Inflammatory macrophage treated with lipopolysaccharide for 1 hour (primary cell): ENCODE measurements around the gene SLC25A28.

Experiments
- DNase-seq, 2 donors: peaks; one replicate each; pipeline ENCODE4 v3.0.0-alpha.2; 2020 to 2022

SLC25A28 gene

DNA sequence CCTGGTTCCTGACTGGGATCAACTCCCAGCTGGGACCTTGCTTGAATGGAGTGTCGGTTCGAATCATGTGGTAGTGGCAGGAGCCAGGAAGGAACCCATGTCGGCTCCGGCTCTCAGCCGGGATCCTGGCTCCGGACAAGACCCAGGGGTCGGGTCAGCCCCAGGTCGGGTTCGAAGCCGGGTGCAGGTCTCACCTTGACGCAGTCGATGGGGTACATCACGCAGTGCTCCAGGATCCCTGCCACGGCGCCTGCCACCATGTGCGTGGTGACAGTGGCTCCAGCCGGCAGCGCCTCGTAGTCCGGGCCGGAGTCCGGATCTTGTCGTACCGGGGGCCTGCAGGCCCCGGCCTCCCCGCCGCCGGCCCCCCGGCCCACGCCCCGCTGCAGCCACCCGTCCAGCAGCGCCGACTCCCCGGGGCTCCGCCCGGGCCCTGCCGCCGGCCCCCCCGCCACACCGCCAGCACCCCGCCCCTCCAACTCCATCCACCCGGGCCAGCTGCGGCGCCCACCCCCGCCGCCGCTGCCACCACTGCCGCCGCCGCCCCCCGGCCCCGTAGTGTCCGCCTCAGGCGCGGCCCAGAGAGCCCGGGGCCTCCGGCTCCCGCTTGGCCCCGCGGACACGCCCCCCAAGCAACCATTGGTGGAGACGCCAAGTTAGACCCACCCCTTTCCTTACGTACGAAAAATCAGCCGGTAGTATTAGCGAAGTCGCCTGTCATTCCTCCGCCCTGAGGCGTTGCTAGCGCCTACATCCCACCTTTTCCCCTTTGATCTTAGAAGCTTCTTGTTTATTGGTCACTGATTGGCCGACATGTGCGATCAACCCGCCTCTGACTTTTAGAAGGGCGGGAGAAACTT is at the start of gene SLC25A28:
Gene SLC25A28, minus strand, starts transcription at position 589 of the 860 bp plus-strand sequence. Its CDS starts 104 bp downstream, at position 485.
- peak; percentile 99 to 100 for DNase-seq

- no peak for DNase-seq
Observed at GRCh38 chr10:99667108-99667751, 47.0 kb upstream of the SLC25A28 start.

DNA sequence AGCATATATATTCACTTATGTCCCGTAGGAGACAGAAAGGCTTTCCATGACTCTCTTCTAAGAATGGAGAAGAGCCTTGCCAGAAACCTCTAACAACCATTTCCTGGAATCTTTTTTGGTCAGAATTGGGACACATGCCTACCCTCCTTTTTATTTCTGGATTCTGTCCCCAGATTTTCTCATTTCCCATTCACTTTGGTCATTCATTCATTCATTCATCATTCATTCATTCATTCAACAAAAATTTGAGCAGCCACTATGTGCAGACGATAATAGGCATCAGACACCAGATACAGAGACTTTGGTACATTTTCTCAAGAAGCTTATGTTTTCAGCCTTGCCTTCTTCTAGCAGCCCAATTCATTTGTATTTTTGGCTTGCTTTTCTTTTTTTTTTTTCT is 45.1 kb upstream of the SLC25A28 start:
- DNase-seq, result no peak

DNA sequence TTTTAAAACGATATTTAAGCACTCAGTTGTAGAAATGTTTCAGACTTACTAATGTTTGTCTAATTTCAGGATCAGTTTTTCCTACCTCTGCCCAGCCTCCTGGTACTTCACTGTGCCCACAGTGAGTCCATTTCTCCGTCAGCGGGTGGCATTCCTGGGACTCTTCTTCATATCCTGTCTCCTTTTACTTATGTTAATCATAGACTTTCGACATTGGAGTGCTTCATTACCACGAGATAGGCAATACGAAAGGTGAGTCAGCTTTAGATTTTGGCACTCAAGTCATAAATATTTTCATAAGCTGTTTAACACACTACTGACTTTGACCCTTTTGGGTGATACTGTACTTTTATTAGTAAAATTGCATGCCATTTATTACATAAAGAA is 41.1 kb upstream of the SLC25A28 start:
- DNase-seq, result peak in 1 of 2 donors; percentile 10

- no peak for DNase-seq
Observed at GRCh38 chr10:99660662-99661376, 40.6 kb upstream of the SLC25A28 start.

GRCh38 chr10:99659868-99660366 is 39.7 kb upstream of the SLC25A28 start:
- DNase-seq, result no peak

- DNase-seq, result peak; percentile 94 to 96
Observed at GRCh38 chr10:99659031-99659867, 39.0 kb upstream of the SLC25A28 start, which contains the start of gene ENTPD7. Gene ENTPD7, plus strand, starts transcription at chr10:99659509. Its CDS starts 448 bp downstream, at chr10:99659957.

DNA sequence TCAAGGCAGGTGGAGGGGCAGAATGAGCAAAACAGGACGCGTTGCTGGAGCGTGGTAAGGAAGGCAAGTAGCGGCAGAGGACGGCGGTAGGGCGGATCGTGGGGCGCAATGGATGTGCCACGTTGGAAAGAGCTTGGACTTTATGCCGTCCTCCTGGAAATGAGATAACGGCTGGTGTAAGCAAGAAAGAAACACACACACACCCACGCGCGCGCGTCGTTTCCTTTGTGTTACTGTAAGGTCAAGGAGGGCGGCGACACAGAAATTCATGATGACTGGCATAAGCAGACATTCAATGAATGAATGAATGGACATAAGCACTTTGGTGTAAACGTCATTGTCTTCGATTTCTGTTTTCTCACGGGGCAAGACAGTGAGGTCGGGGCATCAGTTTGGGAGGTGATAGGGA is 38.4 kb upstream of the SLC25A28 start:
- DNase-seq, result peak; percentile 82 to 93

GRCh38 chr10:99656199-99657064 is 36.2 kb upstream of the SLC25A28 start:
- DNase-seq, result peak; percentile 40 to 69

- DNase-seq, result peak; percentile 15 to 51
Observed at GRCh38 chr10:99654390-99655175, 34.3 kb upstream of the SLC25A28 start.

DNA sequence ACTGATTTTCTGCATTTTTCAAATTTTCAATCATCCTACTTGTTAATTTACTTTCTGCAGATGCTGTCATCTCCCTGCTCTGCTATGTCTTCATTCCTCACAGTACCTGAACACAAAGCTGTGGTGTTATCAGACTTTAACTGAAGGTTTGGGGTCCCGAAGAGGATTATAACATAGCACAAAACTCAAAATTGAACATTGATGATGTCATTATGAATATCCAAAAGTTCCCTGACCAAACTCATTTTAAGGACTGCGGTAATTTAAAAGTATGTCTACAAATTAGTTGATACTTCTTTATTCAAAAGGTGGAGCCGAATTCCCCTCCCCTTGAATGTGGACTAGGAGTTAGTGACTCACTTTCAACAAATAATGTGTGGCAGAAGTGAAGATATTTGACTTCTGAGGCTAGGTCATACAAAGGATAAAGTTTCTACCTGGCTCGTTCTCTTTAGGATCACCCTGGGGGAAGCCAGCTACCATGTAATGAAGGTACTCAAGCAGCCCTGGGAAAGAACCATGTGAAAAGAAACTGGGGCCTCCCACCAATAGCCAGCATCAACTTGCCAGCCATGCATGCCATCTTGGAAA is 32.7 kb upstream of the SLC25A28 start:
- no peak for DNase-seq

DNA sequence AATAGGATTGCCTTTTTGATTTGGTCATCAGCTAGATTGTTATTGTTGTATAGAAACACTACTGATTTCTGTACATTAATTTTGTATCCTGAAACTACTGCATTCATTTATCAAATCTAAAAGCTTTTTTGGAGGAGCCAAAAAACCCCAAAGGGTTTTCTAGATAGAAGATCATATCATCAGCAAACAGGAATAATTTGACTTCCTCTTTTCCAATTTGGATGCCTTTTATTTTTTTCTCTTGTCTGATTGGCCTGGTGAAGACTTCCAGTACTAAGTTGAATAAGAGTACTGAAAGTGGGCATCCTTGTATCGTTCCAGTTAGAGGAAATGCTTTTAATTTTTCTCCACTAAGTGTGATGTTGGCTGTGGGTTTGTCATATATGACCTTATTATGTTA is 28.5 kb upstream of the SLC25A28 start:
- DNase-seq, result no peak

GRCh38 chr10:99647601-99648151 is 27.4 kb upstream of the SLC25A28 start:
- no peak for DNase-seq

DNA sequence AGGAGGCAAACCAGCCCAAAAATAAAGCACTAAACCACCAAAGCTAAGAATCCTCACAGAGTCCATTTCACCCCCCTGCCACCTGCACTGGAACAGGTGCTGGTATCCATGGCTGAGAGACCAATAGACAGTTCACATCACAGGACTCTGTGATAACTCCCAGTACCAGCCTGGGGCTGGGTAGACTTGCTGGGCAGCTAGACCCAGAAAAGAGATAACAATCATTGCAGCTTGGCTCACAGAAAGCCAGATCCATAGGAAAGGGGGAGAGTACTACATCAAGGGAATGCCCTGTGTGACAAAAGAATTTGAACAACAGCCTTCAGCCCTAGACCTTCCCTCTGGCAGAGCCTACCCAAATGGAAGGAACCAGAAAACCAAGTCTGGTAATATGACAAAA is 13.6 kb upstream of the SLC25A28 start:
- no peak for DNase-seq

DNA sequence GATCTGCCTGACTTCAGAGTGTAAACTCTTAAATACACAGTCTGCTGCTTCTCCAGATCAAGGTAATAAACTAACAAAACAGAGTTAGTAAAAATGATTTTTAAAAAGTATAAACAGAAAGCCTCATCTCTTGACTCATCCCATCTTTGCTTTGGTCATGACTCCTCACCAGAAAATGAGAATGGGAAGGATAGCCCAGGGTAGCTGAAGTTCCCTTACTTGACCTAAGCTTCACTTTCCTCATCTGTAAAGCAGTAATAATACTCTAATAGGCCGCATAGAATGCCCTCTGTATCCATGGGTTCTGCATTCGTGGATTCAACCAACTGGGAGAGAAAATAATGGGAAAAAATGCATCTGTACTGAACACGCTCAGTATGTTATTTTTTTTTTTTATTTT is 11.3 kb upstream of the SLC25A28 start:
- no peak for DNase-seq

DNA sequence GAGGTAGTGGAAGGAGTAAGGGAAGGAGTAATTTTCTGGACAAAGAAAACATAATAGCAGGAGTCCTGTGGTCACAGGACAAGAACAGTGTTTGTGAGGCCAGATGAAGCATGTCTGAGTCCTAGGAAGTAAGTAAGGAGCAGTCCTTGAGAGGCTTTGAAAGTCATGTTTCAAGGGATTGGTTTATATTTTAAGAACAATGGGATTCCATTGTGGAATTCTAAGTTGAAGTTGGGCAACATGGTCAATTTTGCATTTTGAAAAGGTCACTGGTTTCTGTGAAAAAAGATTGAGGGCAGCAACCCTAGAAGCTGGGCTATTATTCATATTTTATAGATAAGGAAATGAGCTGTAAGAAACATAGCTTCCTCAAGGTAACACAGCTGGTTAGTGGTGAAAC is 10.8 kb upstream of the SLC25A28 start:
- DNase-seq, result no peak

DNA sequence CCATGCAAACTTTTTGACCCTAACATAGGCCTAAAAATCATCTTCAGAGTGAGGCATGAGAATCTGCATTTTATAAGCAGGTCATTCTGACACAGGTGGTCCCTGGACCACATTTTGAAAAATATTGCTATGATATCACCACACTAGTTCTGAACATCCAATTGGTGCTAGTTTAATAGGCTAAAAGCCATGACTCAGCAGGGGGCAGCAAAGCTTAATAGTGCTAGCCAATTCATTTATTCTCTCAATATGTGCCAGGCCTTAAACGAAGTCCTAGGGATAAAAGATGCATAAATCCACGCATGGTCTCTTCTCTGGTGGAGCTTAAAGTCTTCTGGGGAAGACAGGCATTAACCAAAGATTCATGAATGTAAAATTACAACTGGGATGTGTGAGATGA is 10.2 kb upstream of the SLC25A28 start:
- DNase-seq, result peak; percentile 29 to 74

- DNase-seq, result no peak
Observed at GRCh38 chr10:99629625-99629978, 9.4 kb upstream of the SLC25A28 start.

DNA sequence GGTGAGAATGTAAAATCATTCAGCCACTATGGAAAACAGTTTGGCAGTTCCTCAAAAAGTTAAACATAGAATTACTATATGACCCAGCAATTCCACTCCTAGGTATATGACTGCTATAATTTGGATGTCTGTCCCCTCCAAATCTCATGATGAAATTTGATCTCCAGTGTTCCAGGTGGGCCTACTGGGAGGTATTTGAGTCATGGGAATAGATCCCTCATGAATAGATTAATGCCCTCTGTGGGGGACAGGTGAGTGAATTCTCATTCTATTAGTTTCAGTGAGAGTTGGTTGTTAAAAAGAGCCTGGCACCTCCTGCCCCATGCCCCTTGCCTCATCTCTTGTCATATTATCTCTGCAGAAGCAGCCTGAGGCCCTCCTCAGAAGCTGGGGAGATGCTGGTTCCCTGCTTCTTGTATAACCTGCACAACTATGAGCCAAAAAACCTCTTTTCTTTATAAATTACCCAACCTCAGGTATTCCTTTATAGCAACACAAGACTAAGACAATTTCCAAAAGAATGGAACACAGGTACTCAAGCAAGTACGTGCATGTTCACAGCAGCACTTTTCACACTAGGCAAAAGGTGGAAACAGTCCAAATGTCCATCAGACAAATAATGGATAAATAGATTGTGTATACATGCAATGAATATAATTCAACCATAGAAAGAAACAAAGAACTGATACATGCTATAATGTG is 8.8 kb upstream of the SLC25A28 start:
- no peak for DNase-seq
